GM12878 (cell line): ENCODE results near the gene ADPGK. TPM values are rescaled to one million over a fixed set of nuclear protein-coding genes. Genes with fewer than 3 reads are reported as not detected.

Experiments
- ATAC-seq: fragments of 200-7000 bp; cut with Tn5 transposase; 3 replicates; pipeline ENCODE4 v1.9.1; 2020; ENCODE audit warnings: mild to moderate bottlenecking, moderate library complexity
- BruUV-seq: library from RNA; stranded (reverse); fragments of 400-500 nt; replicated peaks from 2 replicates; lab custom pipeline; 2021; lab: Mats Ljungman, UMichigan
- CTCF ChIA-PET: fragments of 300-600 bp; sonication (Branson Sonifier 250); formaldehyde crosslinking; extraction: SDS; loops from one replicate; lab custom pipeline; 2021; ENCODE audit warnings: inconsistent platforms; lab: Yijun Ruan, JAX
- POLR2A ChIA-PET: fragments of 350-600 bp; formaldehyde crosslinking; extraction: SDS; loops from one replicate; lab custom pipeline; 2021; ENCODE audit warnings: inconsistent platforms; lab: Charles Lee
- RAD21 ChIA-PET: fragments of 300-600 bp; sonication (Branson Sonifier 250); formaldehyde crosslinking; loops from one replicate; lab custom pipeline; 2023; ENCODE audit warnings: antibody characterized with exemption; ENCODE audit not compliant: unreplicated experiment; lab: Charles Lee
- SMC1A ChIA-PET: fragments of 300-600 bp; sonication (Branson Sonifier 250); formaldehyde crosslinking; loops from one replicate; lab custom pipeline; 2023; ENCODE audit not compliant: unreplicated experiment, uncharacterized antibody; lab: Charles Lee
- DNase-seq: peaks from one replicate; pipeline ENCODE4 v3.0.0-alpha.2; 2011; ENCODE audit warnings: low read depth, low spot score
- FAIRE-seq: peaks from 3 replicates; lab custom pipeline; 2011; peaks lifted over from hg19 to GRCh38; lab: Jason Lieb, UNC
- H2AFZ ChIP-seq: 2 replicates; pipeline ENCODE4 v1.6.0; 2011; ENCODE audit warnings: low read depth, low read length, control low read depth; ENCODE audit not compliant: control insufficient read depth
- H3K27ac ChIP-seq: 2 replicates; pipeline ENCODE4 v1.5.1; 2011; ENCODE audit warnings: control low read depth; ENCODE audit not compliant: control insufficient read depth, insufficient read depth
- H3K27me3 ChIP-seq, 2 experiments: replicated peaks in 1 of 2; 2 replicates each; pipeline versions ENCODE4 v1.6.0 to v1.6.1; 2011; ENCODE audit warnings: low read length in 1 of 2; ENCODE audit not compliant: control insufficient read depth in 2 of 2, insufficient read depth in 2 of 2
- H3K36me3 ChIP-seq, 2 experiments: 2 replicates each; pipeline ENCODE4 v1.5.1; 2011; ENCODE audit warnings: low read length in 1 of 2; ENCODE audit not compliant: control insufficient read depth in 2 of 2, insufficient read depth in 2 of 2
- H3K4me1 ChIP-seq: 2 replicates; pipeline ENCODE4 v1.6.1; 2011; ENCODE audit warnings: mild to moderate bottlenecking, low read length, moderate library complexity, mixed read lengths; ENCODE audit not compliant: control insufficient read depth, insufficient read depth
- H3K4me2 ChIP-seq: 2 replicates; pipeline ENCODE4 v1.6.0; 2011; ENCODE audit warnings: control low read depth; ENCODE audit not compliant: control insufficient read depth, insufficient read depth
- H3K4me3 ChIP-seq: fragments of 200-600 bp; sonication (generic); 2 replicates; pipeline ENCODE4 v1.5.1; 2016
- H3K79me2 ChIP-seq: 2 replicates; pipeline ENCODE4 v1.6.0; 2011; ENCODE audit warnings: low read length; ENCODE audit not compliant: control insufficient read depth, insufficient read depth
- H3K9ac ChIP-seq: 2 replicates; pipeline ENCODE4 v1.8.0; 2011; ENCODE audit warnings: low read length, control low read depth, mixed read lengths; ENCODE audit not compliant: control insufficient read depth, insufficient read depth
- H3K9me3 ChIP-seq: replicated peaks from 3 replicates; pipeline ENCODE4 v1.5.1; 2011; ENCODE audit warnings: mild to moderate bottlenecking, low read length; ENCODE audit not compliant: control insufficient read depth, insufficient read depth
- H4K20me1 ChIP-seq: 2 replicates; pipeline ENCODE4 v1.6.0; 2011; ENCODE audit not compliant: control insufficient read depth, insufficient read depth
- ASH2L ChIP-seq: fragments of 300-600, 200-600 bp; sonication (generic); IDR thresholded peaks from 2 replicates; pipeline ENCODE4 v1.6.1; 2017; ENCODE audit warnings: low read depth, mild to moderate bottlenecking, borderline replicate concordance
- BRCA1 ChIP-seq: IDR thresholded peaks from 2 replicates; pipeline ENCODE4 v1.6.1; 2011; ENCODE audit warnings: low read depth, low read length, improper control_type of control experiment
- TARDBP ChIP-seq: IDR thresholded peaks from 2 replicates; pipeline ENCODE4 v1.6.1; 2016; ENCODE audit warnings: borderline replicate concordance
- ZBTB40 ChIP-seq: fragments of 450-650 bp; IDR thresholded peaks from 2 replicates; pipeline ENCODE4 v1.6.1; 2016; ENCODE audit warnings: mild to moderate bottlenecking, moderate library complexity, borderline replicate concordance
- ZNF384 ChIP-seq: IDR thresholded peaks from 2 replicates; pipeline ENCODE4 v1.6.1; 2012; ENCODE audit warnings: low read depth, mild to moderate bottlenecking, low read length, improper control_type of control experiment, borderline replicate concordance
- WGBS: methylation state at CpG from one replicate; pipeline ENCODE4 v1.1.6; 2016; ENCODE audit warnings: low lambda C conversion rate; ENCODE audit not compliant: insufficient replicate concordance, insufficient coverage; ENCODE audit errors: missing lambda C conversion rate; 5-methylcytosine and 5-hydroxymethylcytosine counted together
- in situ Hi-C: fragments of 300-500 bp; cut with MboI; formaldehyde crosslinking; loops from 9 replicates; pipeline ENCODE4 v1.14.3; 2018; ENCODE audit warnings: mixed read lengths
- intact Hi-C: fragments of 100-400 bp; cut with micrococcal nuclease; formaldehyde crosslinking; loops from one replicate; pipeline ENCODE4 v1.14.2; 2022; ENCODE audit not compliant: unreplicated experiment
- polyA plus RNA-seq, 11 experiments: library from polyadenylated mRNA; depleted of rRNA in 4 of 11; unstranded in 6 of 11; stranded (reverse) in 5 of 11; fragments of >200 nt; fragmentation: Nextera tagmentation in 4 of 11; fragmentation: Illumina TruSeq in 1 of 11; extraction: Ambion mirVana in 4 of 11; extraction: Trizol in 1 of 11; gene quantifications; 1 replicate in 1 of 11; 2 replicates in 10 of 11; pipeline versions ENCODE4 v1.2.1 to v1.2.3, GENCODE V29; 2011 to 2016; ENCODE audit warnings: inconsistent platforms in 2 of 11, missing spikeins in 2 of 11, low read depth in 1 of 11
- total RNA-seq, 4 experiments: library from RNA; depleted of rRNA in 3 of 4; stranded (reverse); fragments of >200 nt in 3 of 4; fragmentation: Illumina TruSeq in 1 of 4; extraction: Trizol in 1 of 4; gene quantifications; 2 replicates each; pipeline versions ENCODE4 v1.2.1 to v1.2.3, GENCODE V29; 2013 to 2021

Gene ADPGK
- total and polyA plus RNA-seq, 10 of the 15 experiments (the other 5 are each of a cell fraction or from before 2014, with no cell fraction given), result 13.8 to 146 (median 56.7) TPM

- no peak for FAIRE-seq
- in situ Hi-C loops, result loop anchor here (5.0 to 10.0 kb wide), 2 partner anchors 295 to 848 kb away; partner anchors contain the start of gene NPTN
Observed at GRCh38 chr15:72786676-72787345, 3.3 kb upstream of the ADPGK start.

More at GRCh38 chr15:72786676-72787345, 3.3 kb upstream of the ADPGK start:
- Histone ChIP-seq H3K27ac (no peak overlapping the region), H3K4me3 (no peak overlapping the region)
- ChIA-PET CTCF (interaction anchor here (0.7 to 4.8 kb wide), 3 partner anchors 9 to 64 kb away, joined by 3 to 34 read pairs (median 3); no protein-coding TSS in a partner anchor), RAD21 (interaction anchor here (1.3 kb wide), 1 partner anchor 65 kb away, joined by 5 read pairs; no protein-coding TSS in a partner anchor), SMC1A (interaction anchor here (1.0 kb wide), 1 partner anchor 187 kb away, joined by 6 read pairs; no protein-coding TSS in a partner anchor)
- no TSS peak for BruUV-seq
- DNase-seq, result no peak
- no peak for TF ChIP-seq ZBTB40
- no peak for TF ChIP-seq TARDBP
- no peak for TF ChIP-seq BRCA1
- TF ChIP-seq ASH2L, result no peak
- no peak for TF ChIP-seq ZNF384
- TF ChIP-seq, all 136 proteins: peak for 0
- intact Hi-C loops, result loop anchor here (10.0 kb wide), 1 partner anchor 458 kb away; no protein-coding TSS in a partner anchor
- Histone ChIP-seq H3K9ac (no peak overlapping the region), H3K9me3 (no peaks in the 10 kb centered on the region), H3K27me3 (no peaks in the 10 kb centered on the region), H3K79me2 (peaks cover 18% of the 10 kb centered on the region), H2AFZ (no peak overlapping the region), H3K36me3 (no peaks in the 10 kb centered on the region), H3K4me2 (no peak overlapping the region), H3K4me1 (peaks cover 26% of the 10 kb centered on the region), H4K20me1 (peaks cover under 1% of the 10 kb centered on the region; the same call in 1 of the 2 replicates)
- ATAC-seq, result no peak
- POLR2A ChIA-PET, result interaction anchor here (0.6 kb wide), 1 partner anchor 58 kb away, joined by 3 read pairs; no protein-coding TSS in a partner anchor
- WGBS, result 64% methylated on average over 8 of the region's 8 CpGs
